ENCODE measurements around the gene ARHGAP42.

Gene ARHGAP42

GRCh38 chr11:100957499-100957898 lies 270.4 kb downstream of the ARHGAP42 start:
- no peak for TF ChIP-seq OSR1 (CRISPR knock-in tag; IDR thresholded peaks at IDR 0.05)
- TF ChIP-seq ZNF565 (CRISPR knock-in tag; conservative IDR thresholded peaks at IDR 0.05; ENCODE audit: low read depth) = no peak
- TF ChIP-seq TOX (CRISPR knock-in tag; IDR thresholded peaks at IDR 0.05; ENCODE audit: borderline replicate concordance) = no peak
- no peak for TF ChIP-seq ZFP3 (CRISPR knock-in tag; IDR thresholded peaks at IDR 0.05)
- no peak for TF ChIP-seq RARB (CRISPR knock-in tag; IDR thresholded peaks at IDR 0.05)
- no peak for TF ChIP-seq GLIS3 (CRISPR knock-in tag; IDR thresholded peaks at IDR 0.05)
- no peak for TF ChIP-seq CSDC2 (CRISPR knock-in tag; IDR thresholded peaks at IDR 0.05)
- no peak for TF ChIP-seq ARNTL (CRISPR knock-in tag; IDR thresholded peaks at IDR 0.05; ENCODE audit: borderline replicate concordance, low read depth)
- no peak for TF ChIP-seq PATZ1 (CRISPR knock-in tag; IDR thresholded peaks at IDR 0.05; ENCODE audit: borderline replicate concordance)
- TF ChIP-seq TSHZ2 (CRISPR knock-in tag; IDR thresholded peaks at IDR 0.05) = no peak
- TF ChIP-seq BACH2 (CRISPR knock-in tag; IDR thresholded peaks at IDR 0.05; ENCODE audit: borderline replicate concordance) = no peak
- no peak for TF ChIP-seq ZC3H10 (CRISPR knock-in tag; IDR thresholded peaks at IDR 0.05)
- TF ChIP-seq ESRRG (CRISPR knock-in tag; IDR thresholded peaks at IDR 0.05) = no peak
- no peak for TF ChIP-seq PPARA (CRISPR knock-in tag; IDR thresholded peaks at IDR 0.05; ENCODE audit: borderline replicate concordance)
- no peak for TF ChIP-seq SNAI2 (CRISPR knock-in tag; IDR thresholded peaks at IDR 0.05)
- no peak for TF ChIP-seq ISL1 (CRISPR knock-in tag; IDR thresholded peaks at IDR 0.05)
- TF ChIP-seq ZFP30 (CRISPR knock-in tag; IDR thresholded peaks at IDR 0.05) = no peak
- TF ChIP-seq CREB5 (CRISPR knock-in tag; IDR thresholded peaks at IDR 0.05; ENCODE audit: low read depth) = no peak
- no peak for TF ChIP-seq ZNF70 (CRISPR knock-in tag; IDR thresholded peaks at IDR 0.05)

GRCh38 chr11:100961633-100962032 lies 274.5 kb downstream of the ARHGAP42 start:
- no peak for ATAC-seq
- TF ChIP-seq OSR1 (CRISPR knock-in tag; IDR thresholded peaks at IDR 0.05) = no peak
- TF ChIP-seq CREB5 (CRISPR knock-in tag; IDR thresholded peaks at IDR 0.05; ENCODE audit: low read depth) = no peak
- no peak for TF ChIP-seq PATZ1 (CRISPR knock-in tag; IDR thresholded peaks at IDR 0.05; ENCODE audit: borderline replicate concordance)
- no peak for TF ChIP-seq ZC3H10 (CRISPR knock-in tag; IDR thresholded peaks at IDR 0.05)
- TF ChIP-seq CSDC2 (CRISPR knock-in tag; IDR thresholded peaks at IDR 0.05) = no peak
- TF ChIP-seq ZNF565 (CRISPR knock-in tag; conservative IDR thresholded peaks at IDR 0.05; ENCODE audit: low read depth) = no peak
- no peak for TF ChIP-seq ZFP3 (CRISPR knock-in tag; IDR thresholded peaks at IDR 0.05)
- no peak for TF ChIP-seq ZNF70 (CRISPR knock-in tag; IDR thresholded peaks at IDR 0.05)
- no peak for TF ChIP-seq BACH2 (CRISPR knock-in tag; IDR thresholded peaks at IDR 0.05; ENCODE audit: borderline replicate concordance)
- TF ChIP-seq TCF4 (CRISPR knock-in tag; IDR thresholded peaks at IDR 0.05; ENCODE audit: borderline replicate concordance) = no peak
- no peak for TF ChIP-seq TOX (CRISPR knock-in tag; IDR thresholded peaks at IDR 0.05; ENCODE audit: borderline replicate concordance)
- no peak for TF ChIP-seq POU6F1 (CRISPR knock-in tag; IDR thresholded peaks at IDR 0.05; ENCODE audit: borderline replicate concordance, low read depth)
- TF ChIP-seq ZNF8 (CRISPR knock-in tag; IDR thresholded peaks at IDR 0.05) = no peak
- TF ChIP-seq TSHZ2 (CRISPR knock-in tag; IDR thresholded peaks at IDR 0.05) = no peak
- TF ChIP-seq ARNTL (CRISPR knock-in tag; IDR thresholded peaks at IDR 0.05; ENCODE audit: borderline replicate concordance, low read depth) = no peak

More at GRCh38 chr11:100957499-100957898, 270.4 kb downstream of the ARHGAP42 start:
- ATAC-seq = no peak
